ENCODE results near the gene TST.

Gene TST

DNA sequence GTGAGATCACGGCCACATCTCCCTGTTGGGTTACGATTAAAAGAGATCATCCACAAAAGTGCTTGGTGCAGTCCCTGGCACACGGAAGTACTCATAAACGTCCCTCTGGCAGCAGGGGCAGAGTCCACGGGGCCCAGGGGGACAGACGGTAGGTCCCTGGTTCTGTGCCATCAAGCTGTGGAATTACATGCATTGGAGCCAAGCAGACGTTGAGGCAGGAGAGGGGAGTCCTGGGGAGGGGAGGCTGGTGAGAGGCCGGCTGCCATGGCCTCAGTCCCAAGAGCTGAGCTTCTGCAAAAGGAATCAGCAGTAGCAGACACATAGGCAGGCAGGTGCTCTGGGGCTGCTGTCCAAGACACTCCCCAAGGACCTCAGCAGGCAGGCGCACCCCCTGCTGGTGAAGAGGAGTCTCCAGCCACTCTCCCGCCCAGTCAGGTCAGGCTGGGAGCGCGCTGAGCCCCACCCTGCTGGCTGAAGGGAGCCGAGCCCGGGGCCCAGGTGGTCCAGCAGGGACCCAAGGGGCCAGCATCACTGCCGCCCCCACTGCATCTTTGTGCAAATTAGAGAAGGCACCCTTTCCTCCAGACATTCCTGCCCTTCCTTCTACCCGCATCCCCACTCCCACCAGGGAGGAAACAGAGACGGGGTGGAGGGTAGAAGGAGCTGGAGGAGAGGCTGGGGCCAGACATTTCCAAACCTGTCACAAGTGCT, 24.7 kb upstream of the TST start:
- H3K4me1 ChIP-seq (ENCODE audit: control insufficient read depth, insufficient read depth, low read length) = peaks cover 3% of the 10 kb centered on the region; the same call in 1 of the 2 replicates
- no peak overlapping the region for H3K27ac ChIP-seq (ENCODE audit: low read depth, low read length)

GRCh38 chr22:37043209-37043827, 24.1 kb upstream of the TST start:
- no peak overlapping the region for H3K9ac ChIP-seq (ENCODE audit: low read depth, low read length)

More for the DNA sequence above, 24.7 kb upstream of the TST start:
- no peaks in the 10 kb centered on the region for H3K27me3 ChIP-seq (ENCODE audit: control insufficient read depth, insufficient read depth, low read length)
- H3K4me3 ChIP-seq (ENCODE audit: low read depth, low read length) = no peak overlapping the region
- H3K9ac ChIP-seq (ENCODE audit: low read depth, low read length) = no peak overlapping the region
- H3K36me3 ChIP-seq (ENCODE audit: control insufficient read depth, insufficient read depth, low read length) = no peaks in the 10 kb centered on the region
- H3K9me3 ChIP-seq (ENCODE audit: control insufficient read depth, insufficient read depth, low read length) = no peaks in the 10 kb centered on the region

GRCh38 chr22:37039466-37039865, 20.2 kb upstream of the TST start:
- Histone ChIP-seq H3K9ac (ENCODE audit: low read depth, low read length) (no peak overlapping the region), H3K4me3 (ENCODE audit: low read depth, low read length) (no peak overlapping the region), H3K27ac (ENCODE audit: low read depth, low read length) (no peak overlapping the region), H3K9me3 (ENCODE audit: control insufficient read depth, insufficient read depth, low read length) (no peaks in the 10 kb centered on the region), H3K27me3 (ENCODE audit: control insufficient read depth, insufficient read depth, low read length) (no peaks in the 10 kb centered on the region), H3K36me3 (ENCODE audit: control insufficient read depth, insufficient read depth, low read length) (no peaks in the 10 kb centered on the region), H3K4me1 (ENCODE audit: control insufficient read depth, insufficient read depth, low read length) (peaks cover 3% of the 10 kb centered on the region; the same call in 1 of the 2 replicates)

More at GRCh38 chr22:37043209-37043827, 24.1 kb upstream of the TST start:
- Histone ChIP-seq H3K27me3 (ENCODE audit: control insufficient read depth, insufficient read depth, low read length) (no peaks in the 10 kb centered on the region), H3K4me1 (ENCODE audit: control insufficient read depth, insufficient read depth, low read length) (peaks cover 3% of the 10 kb centered on the region; the same call in 1 of the 2 replicates), H3K9me3 (ENCODE audit: control insufficient read depth, insufficient read depth, low read length) (no peaks in the 10 kb centered on the region), H3K4me3 (ENCODE audit: low read depth, low read length) (no peak overlapping the region), H3K27ac (ENCODE audit: low read depth, low read length) (no peak overlapping the region), H3K36me3 (ENCODE audit: control insufficient read depth, insufficient read depth, low read length) (no peaks in the 10 kb centered on the region)

- H3K36me3 ChIP-seq (ENCODE audit: control insufficient read depth, insufficient read depth, low read length) = no peaks in the 10 kb centered on the region
- no peak overlapping the region for H3K9ac ChIP-seq (ENCODE audit: low read depth, low read length)
- no peak overlapping the region for H3K4me3 ChIP-seq (ENCODE audit: low read depth, low read length)
- no peak overlapping the region for H3K27ac ChIP-seq (ENCODE audit: low read depth, low read length)
- no peaks in the 10 kb centered on the region for H3K27me3 ChIP-seq (ENCODE audit: control insufficient read depth, insufficient read depth, low read length)
- H3K9me3 ChIP-seq (ENCODE audit: control insufficient read depth, insufficient read depth, low read length) = no peaks in the 10 kb centered on the region
- peaks cover 5% of the 10 kb centered on the region; the same call in 1 of the 2 replicates for H3K4me1 ChIP-seq (ENCODE audit: control insufficient read depth, insufficient read depth, low read length)
Observed at GRCh38 chr22:37037669-37038068, 18.4 kb upstream of the TST start.

DNA sequence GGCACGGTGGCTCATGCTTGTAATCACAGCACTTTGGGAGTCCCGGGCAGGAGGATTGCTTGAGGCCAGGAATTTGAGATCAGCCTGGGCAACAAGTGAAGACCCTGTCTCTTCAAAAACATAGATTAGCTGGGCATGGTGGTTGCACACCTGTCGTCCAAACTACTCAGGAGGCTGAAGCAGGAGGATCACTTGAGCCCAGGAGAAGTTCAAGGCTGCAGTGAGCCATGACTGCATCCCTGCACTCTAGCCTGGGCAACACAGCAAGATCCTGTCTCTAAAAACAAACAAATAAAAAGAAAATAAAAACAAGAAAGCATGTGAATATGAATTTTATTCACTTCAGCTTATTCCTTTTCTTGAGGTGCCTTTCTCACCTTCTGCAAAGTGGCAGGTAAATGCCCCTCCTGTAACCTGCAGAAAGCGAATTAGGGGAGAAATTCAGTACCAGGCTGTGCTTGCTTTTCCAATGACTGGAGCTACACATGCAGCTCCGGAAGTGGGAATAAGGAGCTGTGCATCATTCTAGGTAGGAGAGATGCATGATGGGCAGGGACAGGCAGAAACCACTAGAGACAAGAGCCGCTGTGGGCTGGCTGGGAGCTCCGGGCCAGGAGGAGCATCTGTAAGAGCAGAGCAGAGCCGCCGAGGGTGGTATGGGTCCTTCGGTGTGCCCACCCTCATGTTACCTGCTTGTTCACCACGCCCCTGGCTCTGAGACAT, 17.6 kb upstream of the TST start:
- no peak overlapping the region for H3K4me3 ChIP-seq (ENCODE audit: low read depth, low read length)
- H3K9me3 ChIP-seq (ENCODE audit: control insufficient read depth, insufficient read depth, low read length) = no peaks in the 10 kb centered on the region
- H3K4me1 ChIP-seq (ENCODE audit: control insufficient read depth, insufficient read depth, low read length) = peaks cover 9% of the 10 kb centered on the region; the same call in 1 of the 2 replicates
- H3K36me3 ChIP-seq (ENCODE audit: control insufficient read depth, insufficient read depth, low read length) = no peaks in the 10 kb centered on the region
- H3K9ac ChIP-seq (ENCODE audit: low read depth, low read length) = no peak overlapping the region
- no peaks in the 10 kb centered on the region for H3K27me3 ChIP-seq (ENCODE audit: control insufficient read depth, insufficient read depth, low read length)
- H3K27ac ChIP-seq (ENCODE audit: low read depth, low read length) = no peak overlapping the region

GRCh38 chr22:37033605-37034430, 14.6 kb upstream of the TST start:
- Histone ChIP-seq H3K9ac (ENCODE audit: low read depth, low read length) (no peak overlapping the region), H3K4me3 (ENCODE audit: low read depth, low read length) (no peak overlapping the region), H3K36me3 (ENCODE audit: control insufficient read depth, insufficient read depth, low read length) (peaks cover 16% of the 10 kb centered on the region), H3K27me3 (ENCODE audit: control insufficient read depth, insufficient read depth, low read length) (no peaks in the 10 kb centered on the region), H3K4me1 (ENCODE audit: control insufficient read depth, insufficient read depth, low read length) (peaks cover 12% of the 10 kb centered on the region; the same call in 1 of the 2 replicates), H3K27ac (ENCODE audit: low read depth, low read length) (no peak overlapping the region), H3K9me3 (ENCODE audit: control insufficient read depth, insufficient read depth, low read length) (no peaks in the 10 kb centered on the region)

GRCh38 chr22:37032535-37033460, 13.6 kb upstream of the TST start:
- Histone ChIP-seq H3K27me3 (ENCODE audit: control insufficient read depth, insufficient read depth, low read length) (no peaks in the 10 kb centered on the region), H3K4me1 (ENCODE audit: control insufficient read depth, insufficient read depth, low read length) (peaks cover 12% of the 10 kb centered on the region; the same call in 1 of the 2 replicates), H3K36me3 (ENCODE audit: control insufficient read depth, insufficient read depth, low read length) (peaks cover 21% of the 10 kb centered on the region), H3K4me3 (ENCODE audit: low read depth, low read length) (no peak overlapping the region), H3K9ac (ENCODE audit: low read depth, low read length) (no peak overlapping the region), H3K27ac (ENCODE audit: low read depth, low read length) (peak overlapping the region; percentile 66), H3K9me3 (ENCODE audit: control insufficient read depth, insufficient read depth, low read length) (no peaks in the 10 kb centered on the region)

- H3K27ac ChIP-seq (ENCODE audit: low read depth, low read length) = peak overlapping the region; percentile 66
- H3K36me3 ChIP-seq (ENCODE audit: control insufficient read depth, insufficient read depth, low read length) = peaks cover 26% of the 10 kb centered on the region
- peaks cover 19% of the 10 kb centered on the region; the same call in 1 of the 2 replicates for H3K4me1 ChIP-seq (ENCODE audit: control insufficient read depth, insufficient read depth, low read length)
- no peak overlapping the region for H3K9ac ChIP-seq (ENCODE audit: low read depth, low read length)
- H3K4me3 ChIP-seq (ENCODE audit: low read depth, low read length) = no peak overlapping the region
- no peaks in the 10 kb centered on the region for H3K27me3 ChIP-seq (ENCODE audit: control insufficient read depth, insufficient read depth, low read length)
- no peaks in the 10 kb centered on the region for H3K9me3 ChIP-seq (ENCODE audit: control insufficient read depth, insufficient read depth, low read length)
Observed at GRCh38 chr22:37032134-37032534, 12.9 kb upstream of the TST start.

- H3K36me3 ChIP-seq (ENCODE audit: control insufficient read depth, insufficient read depth, low read length) = peaks cover 37% of the 10 kb centered on the region
- no peaks in the 10 kb centered on the region for H3K9me3 ChIP-seq (ENCODE audit: control insufficient read depth, insufficient read depth, low read length)
- no peak overlapping the region for H3K9ac ChIP-seq (ENCODE audit: low read depth, low read length)
- H3K4me1 ChIP-seq (ENCODE audit: control insufficient read depth, insufficient read depth, low read length) = peaks cover 20% of the 10 kb centered on the region; the same call in 1 of the 2 replicates
- H3K4me3 ChIP-seq (ENCODE audit: low read depth, low read length) = no peak overlapping the region
- no peak overlapping the region for H3K27ac ChIP-seq (ENCODE audit: low read depth, low read length)
- H3K27me3 ChIP-seq (ENCODE audit: control insufficient read depth, insufficient read depth, low read length) = no peaks in the 10 kb centered on the region
Observed at GRCh38 chr22:37030560-37031281, 11.5 kb upstream of the TST start.
